ENCODE results near the gene IPMK.

IPMK gene

DNA sequence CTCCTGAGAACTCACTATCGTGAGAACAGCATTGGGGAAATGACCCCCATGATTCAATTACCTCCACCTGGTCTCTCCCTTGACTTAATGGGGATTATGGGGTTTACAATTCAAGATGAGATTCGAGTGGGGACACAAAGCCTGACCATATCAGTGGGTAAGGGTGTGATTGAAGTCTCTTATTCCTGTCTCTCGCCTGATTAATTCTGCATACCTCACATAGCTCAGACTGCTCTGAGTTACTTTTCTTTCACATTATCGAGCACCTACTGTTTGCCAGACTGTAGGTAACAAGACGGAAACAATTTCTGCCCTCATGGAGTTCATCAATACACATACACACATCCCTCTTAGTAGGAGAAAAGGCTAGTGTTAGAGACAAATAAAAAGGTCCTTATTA, 26.3 kb upstream of the IPMK start:
- DNase-seq (ENCODE audit: insufficient read length, low spot score) (no peak), FAIRE-seq (no peak)
- no peak for TF ChIP-seq POLR2A (IDR thresholded peaks at IDR 0.05; ENCODE audit: low read depth, low read length)

DNA sequence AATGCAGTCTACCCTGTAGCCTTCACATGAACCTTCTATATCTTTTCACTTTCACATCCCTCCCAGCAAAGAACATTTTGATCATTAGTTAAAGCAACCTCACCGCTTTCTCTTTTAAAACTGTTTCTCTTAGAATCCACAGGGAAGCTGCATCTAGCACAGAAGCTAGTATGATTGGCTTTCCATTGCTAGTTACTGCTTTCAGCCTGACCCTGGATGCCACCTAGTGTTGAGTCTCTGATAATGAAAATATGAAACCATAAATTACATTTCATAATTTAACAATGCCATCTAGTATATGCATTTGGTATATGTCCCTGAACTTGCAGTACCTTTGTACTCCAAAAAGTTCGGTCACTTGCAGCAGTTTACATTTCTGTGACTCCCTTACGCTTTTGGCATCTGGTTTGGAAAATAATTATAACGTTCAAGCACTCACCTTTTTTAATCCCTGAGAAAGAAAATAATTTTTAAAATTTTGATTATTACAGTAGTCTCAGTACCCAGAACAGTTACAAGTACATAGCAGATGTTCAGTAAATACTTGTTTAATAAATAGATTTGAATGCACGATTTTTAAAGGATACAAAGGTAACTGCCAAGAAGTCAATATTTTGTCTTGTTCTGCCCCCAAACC, 24.0 kb upstream of the IPMK start:
- no peak for TF ChIP-seq POLR2A (IDR thresholded peaks at IDR 0.05; ENCODE audit: low read depth, low read length)
- TF ChIP-seq PAX5 (IDR thresholded peaks at IDR 0.05; ENCODE audit: insufficient read depth, low read length, severe bottlenecking): no peak
- no peak for TF ChIP-seq TAF1 (IDR thresholded peaks at IDR 0.05; ENCODE audit: low read depth, low read length)
- TF ChIP-seq SPI1 (IDR thresholded peaks at IDR 0.05; ENCODE audit: low read depth, low read length): no peak
- no peak for TF ChIP-seq POU2F2 (IDR thresholded peaks at IDR 0.05; ENCODE audit: low read depth, low read length)
- TF ChIP-seq POLR2AphosphoS5 (IDR thresholded peaks at IDR 0.05; ENCODE audit: low read depth, low read length): no peak
- peak; percentile 28 for FAIRE-seq
- DNase-seq (ENCODE audit: insufficient read length, low spot score): no peak

DNA sequence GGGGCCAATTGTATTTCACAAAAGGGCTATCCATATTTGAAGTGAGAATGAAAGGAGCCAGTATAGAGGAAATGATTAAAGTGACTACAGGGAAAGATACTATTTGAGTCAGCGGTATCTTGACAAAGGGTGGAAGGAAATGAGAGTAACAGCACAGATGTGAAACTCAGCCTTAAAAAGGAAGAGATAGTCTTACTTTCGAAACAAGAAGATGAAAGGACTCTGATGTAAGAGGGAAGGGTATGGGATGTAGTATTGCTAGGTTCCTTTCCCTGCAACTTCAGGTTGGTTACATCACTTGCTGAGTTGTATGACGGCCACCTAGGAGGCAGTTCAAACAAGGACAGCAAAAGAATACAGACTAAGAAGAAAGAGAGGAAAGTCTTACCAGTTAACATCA, 14.9 kb upstream of the IPMK start:
- no peak for DNase-seq (ENCODE audit: insufficient read length, low spot score)
- TF ChIP-seq POU2F2 (IDR thresholded peaks at IDR 0.05; ENCODE audit: low read depth, low read length) (no peak), POLR2AphosphoS5 (IDR thresholded peaks at IDR 0.05; ENCODE audit: low read depth, low read length) (no peak), POLR2A (IDR thresholded peaks at IDR 0.05; ENCODE audit: low read depth, low read length) (no peak), SPI1 (IDR thresholded peaks at IDR 0.05; ENCODE audit: low read depth, low read length) (peak; percentile 77)
- FAIRE-seq: peak; percentile 89

DNA sequence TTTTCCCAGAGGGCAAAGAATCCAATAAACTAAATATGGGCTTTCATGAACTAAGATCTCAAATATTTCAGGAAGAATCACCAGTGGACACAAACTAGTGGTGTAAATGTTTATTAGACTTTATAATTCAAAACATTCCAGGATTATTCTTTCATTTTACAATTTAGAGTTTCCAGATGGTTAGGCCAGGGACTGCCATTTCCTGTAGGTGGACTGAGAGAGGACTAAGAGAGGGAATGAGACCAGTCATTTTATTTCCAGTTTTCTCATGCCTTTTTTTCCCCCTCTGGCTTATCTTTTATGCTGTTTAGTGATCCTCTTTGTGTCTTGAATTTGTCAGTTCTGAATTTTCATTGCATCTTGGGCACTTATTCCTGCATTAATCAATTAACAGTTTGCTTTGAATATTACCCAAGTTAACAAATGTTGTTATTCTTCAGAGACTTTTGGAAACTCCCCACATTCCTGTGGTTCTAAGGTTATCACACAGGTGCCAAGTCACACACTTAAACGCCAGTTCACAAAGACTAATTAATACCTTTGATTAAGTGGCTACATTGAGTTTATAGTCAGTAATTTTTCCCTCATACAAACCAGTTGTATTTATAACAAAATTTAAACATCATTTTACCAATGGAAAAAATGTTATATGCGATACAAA, 13.5 kb upstream of the IPMK start:
- FAIRE-seq (no peak), DNase-seq (ENCODE audit: insufficient read length, low spot score) (no peak)
- TF ChIP-seq PAX5 (IDR thresholded peaks at IDR 0.05; ENCODE audit: insufficient read depth, low read length, severe bottlenecking): no peak
- no peak for TF ChIP-seq POU2F2 (IDR thresholded peaks at IDR 0.05; ENCODE audit: low read depth, low read length)
- TF ChIP-seq POLR2AphosphoS5 (IDR thresholded peaks at IDR 0.05; ENCODE audit: low read depth, low read length): no peak
- no peak for TF ChIP-seq TAF1 (IDR thresholded peaks at IDR 0.05; ENCODE audit: low read depth, low read length)
- no peak for TF ChIP-seq POLR2A (IDR thresholded peaks at IDR 0.05; ENCODE audit: low read depth, low read length)
- TF ChIP-seq SPI1 (IDR thresholded peaks at IDR 0.05; ENCODE audit: low read depth, low read length): no peak

DNA sequence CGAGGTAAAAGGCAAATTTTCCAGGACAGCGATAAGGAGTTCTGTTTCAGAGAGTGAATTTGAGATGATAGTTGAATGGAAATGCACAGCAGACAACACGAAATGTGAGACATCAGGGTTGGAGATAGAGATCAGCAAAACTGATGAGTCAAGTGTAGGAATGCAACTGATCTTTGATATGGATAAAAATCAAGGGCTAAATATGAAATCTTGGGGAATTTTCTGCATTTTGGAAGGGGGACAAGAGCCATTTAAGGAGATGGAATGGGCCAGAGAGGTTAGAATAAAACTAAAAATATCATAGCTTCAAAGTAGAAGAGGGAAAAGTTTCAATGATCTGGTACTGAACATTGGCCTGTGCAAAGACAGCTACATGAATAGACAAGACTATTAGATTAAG, 12.8 kb upstream of the IPMK start:
- DNase-seq (ENCODE audit: insufficient read length, low spot score) (no peak), FAIRE-seq (no peak)
- TF ChIP-seq TAF1 (IDR thresholded peaks at IDR 0.05; ENCODE audit: low read depth, low read length): no peak
- TF ChIP-seq POU2F2 (IDR thresholded peaks at IDR 0.05; ENCODE audit: low read depth, low read length): no peak
- TF ChIP-seq POLR2AphosphoS5 (IDR thresholded peaks at IDR 0.05; ENCODE audit: low read depth, low read length): no peak
- TF ChIP-seq POLR2A (IDR thresholded peaks at IDR 0.05; ENCODE audit: low read depth, low read length): no peak

DNA sequence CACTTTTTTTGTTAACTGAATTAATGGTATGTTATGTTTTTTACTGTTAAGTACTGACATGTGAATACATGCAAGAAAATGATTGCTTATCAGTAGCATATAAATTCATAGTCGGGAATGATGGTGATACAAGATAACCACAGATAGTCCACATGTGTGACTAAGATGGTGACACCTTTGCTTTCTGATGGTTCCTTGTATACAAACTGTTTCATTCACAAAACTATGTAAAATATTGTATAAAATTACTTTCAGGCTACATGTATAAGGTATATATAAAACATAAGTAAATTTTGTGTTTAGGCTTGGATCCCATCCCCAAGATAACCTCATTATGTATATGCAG, 11.2 kb upstream of the IPMK start:
- DNase-seq (ENCODE audit: insufficient read length, low spot score) (no peak), FAIRE-seq (no peak)
- TF ChIP-seq POLR2A (IDR thresholded peaks at IDR 0.05; ENCODE audit: low read depth, low read length): no peak
- TF ChIP-seq PAX5 (IDR thresholded peaks at IDR 0.05; ENCODE audit: insufficient read depth, low read length, severe bottlenecking): no peak
- TF ChIP-seq SPI1 (IDR thresholded peaks at IDR 0.05; ENCODE audit: low read depth, low read length): no peak
- TF ChIP-seq POU2F2 (IDR thresholded peaks at IDR 0.05; ENCODE audit: low read depth, low read length): no peak
- no peak for TF ChIP-seq TAF1 (IDR thresholded peaks at IDR 0.05; ENCODE audit: low read depth, low read length)
- TF ChIP-seq POLR2AphosphoS5 (IDR thresholded peaks at IDR 0.05; ENCODE audit: low read depth, low read length): no peak

DNA sequence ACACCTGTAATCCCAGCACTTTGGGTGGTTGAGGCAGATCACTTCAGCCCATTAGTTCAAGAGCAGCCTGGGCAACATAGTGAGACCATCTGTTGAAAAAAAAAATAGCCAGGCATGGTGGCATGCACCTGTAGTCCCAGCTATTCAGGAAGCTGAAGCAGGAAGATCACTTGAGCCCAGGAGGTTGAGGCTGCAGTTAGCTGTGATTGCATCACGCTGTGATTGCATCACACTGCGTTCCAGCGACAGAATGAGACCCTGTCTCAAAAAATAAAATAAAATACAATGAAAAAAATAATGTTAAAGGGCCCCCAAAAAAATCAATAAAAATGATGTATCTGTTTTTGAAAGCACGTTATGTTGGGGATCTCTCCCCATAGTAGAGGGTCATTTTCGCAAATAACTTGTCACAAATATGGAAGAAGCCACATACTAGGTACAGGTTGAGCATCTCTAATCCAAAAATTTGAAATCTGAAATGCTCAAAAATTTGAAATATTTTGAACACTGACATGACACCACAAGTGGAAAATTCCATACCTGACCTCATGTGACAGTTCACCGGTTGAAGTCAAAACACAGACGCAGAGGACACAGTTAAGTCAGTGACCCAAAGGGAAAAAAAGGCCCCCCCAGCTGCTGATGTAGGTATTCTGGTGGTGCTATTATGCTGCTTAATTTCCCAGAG, 10.7 kb upstream of the IPMK start:
- TF ChIP-seq TAF1 (IDR thresholded peaks at IDR 0.05; ENCODE audit: low read depth, low read length): no peak
- TF ChIP-seq SPI1 (IDR thresholded peaks at IDR 0.05; ENCODE audit: low read depth, low read length): no peak
- no peak for TF ChIP-seq PAX5 (IDR thresholded peaks at IDR 0.05; ENCODE audit: insufficient read depth, low read length, severe bottlenecking)
- TF ChIP-seq POLR2A (IDR thresholded peaks at IDR 0.05; ENCODE audit: low read depth, low read length): no peak
- TF ChIP-seq POU2F2 (IDR thresholded peaks at IDR 0.05; ENCODE audit: low read depth, low read length): no peak
- TF ChIP-seq POLR2AphosphoS5 (IDR thresholded peaks at IDR 0.05; ENCODE audit: low read depth, low read length): no peak
- FAIRE-seq: no peak
- DNase-seq (ENCODE audit: insufficient read length, low spot score): no peak

DNA sequence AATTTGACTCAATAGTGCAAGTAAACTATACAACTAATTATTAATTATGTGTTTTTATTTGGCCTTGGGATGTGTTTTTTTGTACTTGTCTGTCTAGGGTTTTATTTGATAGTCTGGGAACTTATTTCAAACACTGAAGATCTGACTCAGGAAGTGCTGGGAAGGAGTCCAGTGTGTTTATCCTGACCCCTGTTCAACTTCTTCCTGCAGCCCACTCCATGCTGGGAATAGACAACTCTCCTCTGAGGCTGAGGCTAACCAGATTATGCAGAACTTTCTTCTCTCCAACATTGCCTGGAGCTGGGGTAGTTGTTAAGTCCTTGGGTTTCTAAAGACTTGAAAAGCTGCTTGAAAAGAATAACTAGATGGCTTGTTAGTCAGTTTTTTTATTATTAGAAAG, 8.2 kb upstream of the IPMK start:
- no peak for FAIRE-seq
- DNase-seq (ENCODE audit: insufficient read length, low spot score): no peak
- TF ChIP-seq POU2F2 (IDR thresholded peaks at IDR 0.05; ENCODE audit: low read depth, low read length): no peak
- no peak for TF ChIP-seq POLR2A (IDR thresholded peaks at IDR 0.05; ENCODE audit: low read depth, low read length)
- TF ChIP-seq SPI1 (IDR thresholded peaks at IDR 0.05; ENCODE audit: low read depth, low read length): no peak
- TF ChIP-seq PAX5 (IDR thresholded peaks at IDR 0.05; ENCODE audit: insufficient read depth, low read length, severe bottlenecking): no peak
- no peak for TF ChIP-seq POLR2AphosphoS5 (IDR thresholded peaks at IDR 0.05; ENCODE audit: low read depth, low read length)
- no peak for TF ChIP-seq TAF1 (IDR thresholded peaks at IDR 0.05; ENCODE audit: low read depth, low read length)

DNA sequence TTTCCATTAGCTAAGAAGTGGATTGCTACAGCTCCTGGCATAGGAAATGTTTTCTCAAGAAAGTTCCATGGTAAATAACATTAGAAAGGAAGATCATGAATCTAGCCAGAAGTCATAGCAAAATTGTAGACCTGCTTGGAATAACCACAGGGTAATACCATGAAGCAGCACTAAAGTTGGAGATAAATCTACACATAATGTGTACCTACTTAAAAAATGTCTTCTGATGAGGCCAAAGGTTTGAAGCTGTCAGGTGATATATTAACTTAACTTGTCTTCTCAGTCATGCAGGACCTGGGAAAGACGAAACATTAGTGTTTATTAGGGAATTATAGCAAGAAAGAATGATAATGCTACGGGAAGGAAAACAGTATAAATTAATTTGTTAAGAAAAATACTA, 7.6 kb upstream of the IPMK start:
- FAIRE-seq: no peak
- DNase-seq (ENCODE audit: insufficient read length, low spot score): no peak
- no peak for TF ChIP-seq POLR2AphosphoS5 (IDR thresholded peaks at IDR 0.05; ENCODE audit: low read depth, low read length)
- no peak for TF ChIP-seq TAF1 (IDR thresholded peaks at IDR 0.05; ENCODE audit: low read depth, low read length)
- TF ChIP-seq POLR2A (IDR thresholded peaks at IDR 0.05; ENCODE audit: low read depth, low read length): no peak
- TF ChIP-seq SPI1 (IDR thresholded peaks at IDR 0.05; ENCODE audit: low read depth, low read length): no peak
- TF ChIP-seq POU2F2 (IDR thresholded peaks at IDR 0.05; ENCODE audit: low read depth, low read length): no peak
- TF ChIP-seq PAX5 (IDR thresholded peaks at IDR 0.05; ENCODE audit: insufficient read depth, low read length, severe bottlenecking): no peak
